Ishikawa (cell line): ENCODE results near the gene RIPK3.

Experiments used
- CEBPB ChIP-seq: IDR thresholded peaks from 2 replicates; pipeline ENCODE4 v1.6.1; 2012
- CREB1 ChIP-seq: IDR thresholded peaks from 2 replicates; pipeline ENCODE4 v1.6.1; 2012; ENCODE audit warnings: low read depth
- EP300 ChIP-seq: IDR thresholded peaks from 2 replicates; pipeline ENCODE4 v1.6.1; 2012; ENCODE audit warnings: borderline replicate concordance
- FOXM1 ChIP-seq: IDR thresholded peaks from 2 replicates; pipeline ENCODE4 v1.6.1; 2012; ENCODE audit warnings: low read depth, borderline replicate concordance
- NFIC ChIP-seq: IDR thresholded peaks from 2 replicates; pipeline ENCODE4 v1.6.1; 2012
- RAD21 ChIP-seq: IDR thresholded peaks from 2 replicates; pipeline ENCODE4 v1.6.1; 2012; ENCODE audit warnings: low read depth
- TAF1 ChIP-seq: IDR thresholded peaks from 2 replicates; pipeline ENCODE4 v1.6.1; 2012; ENCODE audit warnings: low read depth, mild to moderate bottlenecking
- TCF12 ChIP-seq: IDR thresholded peaks from 2 replicates; pipeline ENCODE4 v1.6.1; 2012; ENCODE audit warnings: low read depth
- TEAD4 ChIP-seq: IDR thresholded peaks from 2 replicates; pipeline ENCODE4 v1.6.1; 2012
- YY1 ChIP-seq: IDR thresholded peaks from 2 replicates; pipeline ENCODE4 v1.6.1; 2012; ENCODE audit warnings: low read depth
- ZBTB7A ChIP-seq: IDR thresholded peaks from 2 replicates; pipeline ENCODE4 v1.6.1; 2012; ENCODE audit warnings: low read depth
- TF ChIP-seq, protein P1 (sequence below): IDR thresholded peaks from 2 replicates; pipeline ENCODE4 v1.6.1; 2012; ENCODE audit warnings: low read depth, mild to moderate bottlenecking
- TF ChIP-seq, protein P2 (sequence below): IDR thresholded peaks from 2 replicates; pipeline ENCODE4 v1.6.1; 2012
- TF ChIP-seq, protein P3 (sequence below): IDR thresholded peaks from 2 replicates; pipeline ENCODE4 v1.6.1; 2012

DNA sequence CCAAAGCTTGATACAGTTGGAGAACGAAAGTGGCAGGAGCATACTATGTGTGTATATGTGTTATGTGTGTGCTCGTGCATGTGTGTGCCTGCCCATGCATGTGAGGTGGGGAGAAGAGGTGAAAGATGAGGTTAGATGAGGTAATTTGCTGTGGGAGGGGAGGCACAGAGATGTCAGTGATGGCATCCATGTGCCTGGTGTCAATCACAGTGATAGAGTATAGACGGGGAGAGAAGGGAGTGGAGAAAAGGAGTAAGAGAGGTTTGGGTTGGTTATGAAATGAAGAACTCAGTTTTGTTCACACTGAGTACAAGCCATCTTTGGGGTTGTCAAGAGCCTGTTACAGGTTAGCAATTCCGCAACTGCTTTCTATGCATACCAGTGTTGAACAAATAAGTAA is 44.4 kb upstream of the RIPK3 start:
- TF ChIP-seq EP300 (no peak), CEBPB (no peak), CREB1 (no peak), TCF12 (no peak), ZBTB7A (no peak), FOXM1 (no peak), TAF1 (no peak), RAD21 (no peak), YY1 (no peak), NFIC (no peak), TEAD4 (no peak)
- TF ChIP-seq, protein P1, sequence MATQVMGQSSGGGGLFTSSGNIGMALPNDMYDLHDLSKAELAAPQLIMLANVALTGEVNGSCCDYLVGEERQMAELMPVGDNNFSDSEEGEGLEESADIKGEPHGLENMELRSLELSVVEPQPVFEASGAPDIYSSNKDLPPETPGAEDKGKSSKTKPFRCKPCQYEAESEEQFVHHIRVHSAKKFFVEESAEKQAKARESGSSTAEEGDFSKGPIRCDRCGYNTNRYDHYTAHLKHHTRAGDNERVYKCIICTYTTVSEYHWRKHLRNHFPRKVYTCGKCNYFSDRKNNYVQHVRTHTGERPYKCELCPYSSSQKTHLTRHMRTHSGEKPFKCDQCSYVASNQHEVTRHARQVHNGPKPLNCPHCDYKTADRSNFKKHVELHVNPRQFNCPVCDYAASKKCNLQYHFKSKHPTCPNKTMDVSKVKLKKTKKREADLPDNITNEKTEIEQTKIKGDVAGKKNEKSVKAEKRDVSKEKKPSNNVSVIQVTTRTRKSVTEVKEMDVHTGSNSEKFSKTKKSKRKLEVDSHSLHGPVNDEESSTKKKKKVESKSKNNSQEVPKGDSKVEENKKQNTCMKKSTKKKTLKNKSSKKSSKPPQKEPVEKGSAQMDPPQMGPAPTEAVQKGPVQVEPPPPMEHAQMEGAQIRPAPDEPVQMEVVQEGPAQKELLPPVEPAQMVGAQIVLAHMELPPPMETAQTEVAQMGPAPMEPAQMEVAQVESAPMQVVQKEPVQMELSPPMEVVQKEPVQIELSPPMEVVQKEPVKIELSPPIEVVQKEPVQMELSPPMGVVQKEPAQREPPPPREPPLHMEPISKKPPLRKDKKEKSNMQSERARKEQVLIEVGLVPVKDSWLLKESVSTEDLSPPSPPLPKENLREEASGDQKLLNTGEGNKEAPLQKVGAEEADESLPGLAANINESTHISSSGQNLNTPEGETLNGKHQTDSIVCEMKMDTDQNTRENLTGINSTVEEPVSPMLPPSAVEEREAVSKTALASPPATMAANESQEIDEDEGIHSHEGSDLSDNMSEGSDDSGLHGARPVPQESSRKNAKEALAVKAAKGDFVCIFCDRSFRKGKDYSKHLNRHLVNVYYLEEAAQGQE = no peak
- TF ChIP-seq, protein P2, sequence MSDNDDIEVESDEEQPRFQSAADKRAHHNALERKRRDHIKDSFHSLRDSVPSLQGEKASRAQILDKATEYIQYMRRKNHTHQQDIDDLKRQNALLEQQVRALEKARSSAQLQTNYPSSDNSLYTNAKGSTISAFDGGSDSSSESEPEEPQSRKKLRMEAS = no peak
- TF ChIP-seq, protein P3, sequence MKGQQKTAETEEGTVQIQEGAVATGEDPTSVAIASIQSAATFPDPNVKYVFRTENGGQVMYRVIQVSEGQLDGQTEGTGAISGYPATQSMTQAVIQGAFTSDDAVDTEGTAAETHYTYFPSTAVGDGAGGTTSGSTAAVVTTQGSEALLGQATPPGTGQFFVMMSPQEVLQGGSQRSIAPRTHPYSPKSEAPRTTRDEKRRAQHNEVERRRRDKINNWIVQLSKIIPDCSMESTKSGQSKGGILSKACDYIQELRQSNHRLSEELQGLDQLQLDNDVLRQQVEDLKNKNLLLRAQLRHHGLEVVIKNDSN = no peak
